Vagina (tissue), 2 donors: Measurements from ENCODE around the gene SCN4B. TPM values are rescaled to one million over a fixed set of nuclear protein-coding genes. Genes with fewer than 3 reads are reported as not detected.

ENCODE experiments used
- DNase-seq, 2 donors: peaks; one replicate each; pipeline ENCODE4 v3.0.0-alpha.2; 2017; ENCODE audit errors: extremely low spot score in 2 of 2
- H3K27ac ChIP-seq: fragments of 200-600 bp; sonication (generic); one replicate; pipeline ENCODE4 v1.5.1; 2019
- H3K27me3 ChIP-seq: fragments of 200-600 bp; sonication (generic); one replicate; pipeline ENCODE4 v1.5.1; 2019
- H3K36me3 ChIP-seq, 2 donors: fragments of 200-600 bp; sonication (generic); one replicate each; pipeline ENCODE4 v1.5.1; 2017 to 2019
- H3K4me1 ChIP-seq: fragments of 200-600 bp; sonication (generic); one replicate; pipeline ENCODE4 v1.5.1; 2019
- H3K4me3 ChIP-seq, 2 donors: fragments of 200-600 bp; sonication (generic); 1 replicate in 1 of 2; 2 replicates in 1 of 2; pipeline ENCODE4 v1.5.1; 2016 to 2019
- H3K9me3 ChIP-seq: fragments of 200-600 bp; sonication (generic); one replicate; pipeline ENCODE4 v1.5.1; 2019
- POLR2A ChIP-seq, 2 donors: fragments of 450-650 bp; IDR thresholded peaks; one replicate each; pipeline ENCODE4 v1.6.1; 2017; ENCODE audit warnings: antibody characterized with exemption in 2 of 2, mild to moderate bottlenecking in 2 of 2, moderate library complexity in 2 of 2
- POLR2AphosphoS5 ChIP-seq, 2 donors: sonication (generic); formaldehyde crosslinking; IDR thresholded peaks; one replicate each; pipeline ENCODE4 v1.9.0; 2017; ENCODE audit warnings: antibody characterized with exemption in 2 of 2, mild to moderate bottlenecking in 2 of 2, low read depth in 1 of 2; ENCODE audit not compliant: insufficient read depth in 1 of 2
- intact Hi-C: fragments of 100-400 bp; cut with DNase I; formaldehyde crosslinking; loops from one replicate; pipeline ENCODE4 v1.15.1; 2023
- total RNA-seq: library from RNA; depleted of rRNA; stranded (reverse); fragments of >200 nt; gene quantifications from one replicate; pipeline ENCODE4 v1.2.3, GENCODE V29; 2016
- TF ChIP-seq, protein P1 (sequence below), 3 experiments: fragments of 450-650 bp in 2 of 3; fragments of 200-600 bp in 1 of 3; sonication (generic) in 1 of 3; IDR thresholded peaks; one replicate each; pipeline ENCODE4 v1.5.1; 2017 to 2019; ENCODE audit warnings: antibody characterized with exemption in 3 of 3, mild to moderate bottlenecking in 2 of 3, moderate library complexity in 2 of 3

SCN4B gene
- total RNA-seq, 1 donor from 2014 or later = 0.98 TPM

DNA sequence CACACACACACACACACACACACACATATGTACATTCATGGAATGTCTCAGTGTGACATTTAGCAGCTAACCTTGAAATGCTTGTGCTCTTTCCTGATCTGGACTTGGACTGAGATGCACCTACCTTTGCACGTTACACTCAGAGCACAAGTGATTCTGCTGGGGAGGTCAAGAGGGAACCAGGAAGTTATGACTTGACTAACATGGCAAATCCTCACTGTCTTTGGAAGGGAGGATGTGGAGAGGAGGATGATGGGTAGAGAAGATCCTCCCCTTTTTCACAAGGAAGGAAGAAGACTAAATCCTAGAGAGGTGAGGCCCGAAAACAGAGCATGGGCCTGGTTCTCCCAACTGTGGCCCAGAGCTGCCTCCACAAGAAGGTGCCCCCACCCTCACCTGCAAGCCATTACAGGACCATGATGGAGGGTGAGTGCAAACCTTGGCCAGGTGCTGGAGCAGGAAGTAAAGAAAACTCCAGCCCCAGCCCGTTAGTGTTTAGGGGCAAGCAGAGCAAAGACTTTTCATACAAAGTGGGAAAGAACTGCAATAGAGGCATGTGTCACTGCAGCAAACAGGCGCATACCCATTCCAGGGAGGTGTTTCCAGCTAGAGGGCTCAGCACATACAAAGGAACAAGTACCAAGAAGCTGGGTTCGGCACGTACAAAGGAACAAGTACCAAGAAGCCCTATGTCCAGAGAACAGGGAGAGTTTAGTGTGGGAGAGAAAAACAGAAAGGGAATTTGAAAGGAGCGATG lies 26.4 kb downstream of the SCN4B start:
- no peak for DNase-seq
- Histone ChIP-seq H3K4me3 (no peak overlapping the region), H3K36me3 (no peaks in the 10 kb centered on the region), H3K9me3 (no peaks in the 10 kb centered on the region), H3K27me3 (no peaks in the 10 kb centered on the region), H3K27ac (no peak overlapping the region), H3K4me1 (no peaks in the 10 kb centered on the region)
- intact Hi-C loops = no loop called here
- TF ChIP-seq POLR2A (IDR thresholded peaks at IDR 0.05) = no peak
- TF ChIP-seq, protein P1, sequence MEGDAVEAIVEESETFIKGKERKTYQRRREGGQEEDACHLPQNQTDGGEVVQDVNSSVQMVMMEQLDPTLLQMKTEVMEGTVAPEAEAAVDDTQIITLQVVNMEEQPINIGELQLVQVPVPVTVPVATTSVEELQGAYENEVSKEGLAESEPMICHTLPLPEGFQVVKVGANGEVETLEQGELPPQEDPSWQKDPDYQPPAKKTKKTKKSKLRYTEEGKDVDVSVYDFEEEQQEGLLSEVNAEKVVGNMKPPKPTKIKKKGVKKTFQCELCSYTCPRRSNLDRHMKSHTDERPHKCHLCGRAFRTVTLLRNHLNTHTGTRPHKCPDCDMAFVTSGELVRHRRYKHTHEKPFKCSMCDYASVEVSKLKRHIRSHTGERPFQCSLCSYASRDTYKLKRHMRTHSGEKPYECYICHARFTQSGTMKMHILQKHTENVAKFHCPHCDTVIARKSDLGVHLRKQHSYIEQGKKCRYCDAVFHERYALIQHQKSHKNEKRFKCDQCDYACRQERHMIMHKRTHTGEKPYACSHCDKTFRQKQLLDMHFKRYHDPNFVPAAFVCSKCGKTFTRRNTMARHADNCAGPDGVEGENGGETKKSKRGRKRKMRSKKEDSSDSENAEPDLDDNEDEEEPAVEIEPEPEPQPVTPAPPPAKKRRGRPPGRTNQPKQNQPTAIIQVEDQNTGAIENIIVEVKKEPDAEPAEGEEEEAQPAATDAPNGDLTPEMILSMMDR (IDR thresholded peaks at IDR 0.05) = no peak
- no peak for TF ChIP-seq POLR2AphosphoS5 (IDR thresholded peaks at IDR 0.05; ENCODE audit: insufficient read depth in 1 of 2, low read depth in 1 of 2)

DNA sequence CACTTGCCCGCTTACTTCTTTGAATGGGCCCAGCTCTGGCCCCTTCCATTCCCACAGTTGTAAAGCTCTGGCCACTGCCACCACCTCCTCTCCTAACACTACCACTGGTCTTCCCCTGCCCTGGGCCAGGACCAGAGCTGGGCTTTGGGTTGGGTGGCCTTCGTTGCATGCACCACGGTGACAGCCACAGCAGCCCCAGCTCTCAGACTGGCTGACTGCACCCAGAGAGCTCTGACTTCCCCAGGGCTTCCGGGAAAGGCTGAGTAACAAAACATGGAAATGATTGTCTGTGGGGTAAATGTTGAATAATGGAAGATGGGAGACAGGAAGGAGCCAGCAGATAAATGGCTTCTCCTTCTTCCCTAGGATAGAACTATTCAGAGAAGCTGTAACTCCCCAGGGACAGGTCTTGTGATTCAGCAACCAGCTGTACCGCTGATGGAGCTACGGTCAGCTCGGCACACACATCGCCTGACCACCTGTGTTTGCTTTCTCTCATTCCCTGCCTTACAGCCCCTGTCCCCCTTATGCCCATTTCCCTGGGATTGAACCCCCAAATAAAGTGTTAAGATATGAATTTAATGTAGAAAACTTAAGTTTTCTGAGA lies 27.6 kb downstream of the SCN4B start:
- Histone ChIP-seq H3K36me3 (no peaks in the 10 kb centered on the region), H3K4me1 (no peaks in the 10 kb centered on the region), H3K27me3 (no peaks in the 10 kb centered on the region), H3K9me3 (no peaks in the 10 kb centered on the region), H3K27ac (no peak overlapping the region), H3K4me3 (no peak overlapping the region)
- DNase-seq = no peak
- TF ChIP-seq, protein P1 (IDR thresholded peaks at IDR 0.05) = no peak
- TF ChIP-seq POLR2AphosphoS5 (IDR thresholded peaks at IDR 0.05; ENCODE audit: insufficient read depth in 1 of 2, low read depth in 1 of 2) = no peak
- no peak for TF ChIP-seq POLR2A (IDR thresholded peaks at IDR 0.05)
- intact Hi-C loops = no loop called here

- no peaks in the 10 kb centered on the region for H3K36me3 ChIP-seq
- no peak for DNase-seq
- TF ChIP-seq POLR2AphosphoS5 (IDR thresholded peaks at IDR 0.05; ENCODE audit: insufficient read depth in 1 of 2, low read depth in 1 of 2) (no peak), POLR2A (IDR thresholded peaks at IDR 0.05) (no peak)
- TF ChIP-seq, protein P1 (IDR thresholded peaks at IDR 0.05) = no peak
- H3K9me3 ChIP-seq = no peaks in the 10 kb centered on the region
- H3K27ac ChIP-seq = no peak overlapping the region
- no peak overlapping the region for H3K4me3 ChIP-seq
- intact Hi-C loops = no loop called here
- H3K4me1 ChIP-seq = no peaks in the 10 kb centered on the region
- no peaks in the 10 kb centered on the region for H3K27me3 ChIP-seq
These were observed 31.8 kb downstream of the SCN4B start for GRCh38 chr11:118120793-118121192.

- H3K36me3 ChIP-seq = no peaks in the 10 kb centered on the region
- H3K4me1 ChIP-seq = no peaks in the 10 kb centered on the region
- no peaks in the 10 kb centered on the region for H3K27me3 ChIP-seq
- no peaks in the 10 kb centered on the region for H3K9me3 ChIP-seq
- no peak for DNase-seq
- TF ChIP-seq POLR2AphosphoS5 (IDR thresholded peaks at IDR 0.05; ENCODE audit: insufficient read depth in 1 of 2, low read depth in 1 of 2) (no peak), POLR2A (IDR thresholded peaks at IDR 0.05) (no peak)
- TF ChIP-seq, protein P1 (IDR thresholded peaks at IDR 0.05) = no peak
- no peak overlapping the region for H3K27ac ChIP-seq
- no peak overlapping the region for H3K4me3 ChIP-seq
- intact Hi-C loops = no loop called here
These were observed 34.6 kb downstream of the SCN4B start for GRCh38 chr11:118117790-118118601.
